A549 (cell line): ENCODE data around the gene ADGRD1.

Experiments used
- ESRRA ChIP-seq: fragments of 150-350 bp; IDR thresholded peaks from 2 replicates; pipeline ENCODE4 v1.6.1; 2014; ENCODE audit warnings: mild to moderate bottlenecking, low read length, borderline replicate concordance
- MAZ ChIP-seq: fragments of 150-350 bp; IDR thresholded peaks from 2 replicates; pipeline ENCODE4 v1.6.1; 2014; ENCODE audit warnings: antibody characterized with exemption, low read depth, low read length, borderline replicate concordance
- MYC ChIP-seq: IDR thresholded peaks from 2 replicates; pipeline ENCODE4 v1.6.1; 2012; ENCODE audit warnings: mild to moderate bottlenecking, inconsistent platforms, low read length, improper control_type of control experiment, borderline replicate concordance
- POLR2A ChIP-seq: IDR thresholded peaks from 2 replicates; pipeline ENCODE4 v1.6.1; 2012; ENCODE audit warnings: mild to moderate bottlenecking, low read length
- RAD21 ChIP-seq, 2 experiments: fragments of >200 bp in 1 of 2; sonication (Bioruptor Twin) in 1 of 2; formaldehyde crosslinking in 1 of 2; IDR thresholded peaks in 1 of 2; conservative IDR thresholded peaks in 1 of 2; 2 replicates in 1 of 2; 3 replicates in 1 of 2; pipeline ENCODE4 v1.6.1; 2012 to 2018; ENCODE audit warnings: inconsistent platforms in 1 of 2
- TP53 ChIP-seq: fragments of 250-450 bp; sonication (Bioruptor Pico); IDR thresholded peaks from 2 replicates; pipeline ENCODE4 v1.5.0; 2021; ENCODE audit warnings: mild to moderate bottlenecking, moderate library complexity
- TF ChIP-seq, protein P1 (sequence below): fragments of >200 bp; sonication (Bioruptor Twin); formaldehyde crosslinking; IDR thresholded peaks from 3 replicates; pipeline ENCODE4 v1.5.1; 2016
- TF ChIP-seq, protein P2 (sequence below): fragments of >200 bp; sonication (Bioruptor Twin); formaldehyde crosslinking; IDR thresholded peaks from 3 replicates; pipeline ENCODE4 v1.6.1; 2016

- TF ChIP-seq, protein P1, sequence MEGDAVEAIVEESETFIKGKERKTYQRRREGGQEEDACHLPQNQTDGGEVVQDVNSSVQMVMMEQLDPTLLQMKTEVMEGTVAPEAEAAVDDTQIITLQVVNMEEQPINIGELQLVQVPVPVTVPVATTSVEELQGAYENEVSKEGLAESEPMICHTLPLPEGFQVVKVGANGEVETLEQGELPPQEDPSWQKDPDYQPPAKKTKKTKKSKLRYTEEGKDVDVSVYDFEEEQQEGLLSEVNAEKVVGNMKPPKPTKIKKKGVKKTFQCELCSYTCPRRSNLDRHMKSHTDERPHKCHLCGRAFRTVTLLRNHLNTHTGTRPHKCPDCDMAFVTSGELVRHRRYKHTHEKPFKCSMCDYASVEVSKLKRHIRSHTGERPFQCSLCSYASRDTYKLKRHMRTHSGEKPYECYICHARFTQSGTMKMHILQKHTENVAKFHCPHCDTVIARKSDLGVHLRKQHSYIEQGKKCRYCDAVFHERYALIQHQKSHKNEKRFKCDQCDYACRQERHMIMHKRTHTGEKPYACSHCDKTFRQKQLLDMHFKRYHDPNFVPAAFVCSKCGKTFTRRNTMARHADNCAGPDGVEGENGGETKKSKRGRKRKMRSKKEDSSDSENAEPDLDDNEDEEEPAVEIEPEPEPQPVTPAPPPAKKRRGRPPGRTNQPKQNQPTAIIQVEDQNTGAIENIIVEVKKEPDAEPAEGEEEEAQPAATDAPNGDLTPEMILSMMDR: no peak
- no peak for TF ChIP-seq MAZ
- TF ChIP-seq MYC: no peak
- no peak for TF ChIP-seq TP53 (CRISPR knock-in tag)
- no peak for TF ChIP-seq ESRRA
- TF ChIP-seq RAD21 (conservative IDR thresholded peaks at IDR 0.05 in 1 of 2, IDR thresholded peaks at IDR 0.05 in 1 of 2): no peak
- no peak for TF ChIP-seq POLR2A
- TF ChIP-seq, protein P2, sequence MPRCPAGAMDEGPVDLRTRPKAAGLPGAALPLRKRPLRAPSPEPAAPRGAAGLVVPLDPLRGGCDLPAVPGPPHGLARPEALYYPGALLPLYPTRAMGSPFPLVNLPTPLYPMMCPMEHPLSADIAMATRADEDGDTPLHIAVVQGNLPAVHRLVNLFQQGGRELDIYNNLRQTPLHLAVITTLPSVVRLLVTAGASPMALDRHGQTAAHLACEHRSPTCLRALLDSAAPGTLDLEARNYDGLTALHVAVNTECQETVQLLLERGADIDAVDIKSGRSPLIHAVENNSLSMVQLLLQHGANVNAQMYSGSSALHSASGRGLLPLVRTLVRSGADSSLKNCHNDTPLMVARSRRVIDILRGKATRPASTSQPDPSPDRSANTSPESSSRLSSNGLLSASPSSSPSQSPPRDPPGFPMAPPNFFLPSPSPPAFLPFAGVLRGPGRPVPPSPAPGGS: no peak
Observed at GRCh38 chr12:131054345-131055092, 100.8 kb downstream of the ADGRD1 start.
